Measurements from ENCODE around the gene NPIPA1. TPM values are rescaled to one million over a fixed set of nuclear protein-coding genes. Genes with fewer than 3 reads are reported as not detected.
A peak's percentile ranks its signal among the peaks of the same experiment; 100 is the strongest.
"Not testable (repeated sequence)": the region's sequence is repeated elsewhere in the genome, so short reads cannot be mapped to it uniquely, and the experiment has no call there.

NPIPA1 gene
- total RNA-seq, 2 experiments from 2014 or later, result 104 to 112 TPM

- POLR2A ChIA-PET; H3K4me3 Mint-ChIP-seq; H3K27me3 Mint-ChIP-seq; H3K27ac Mint-ChIP-seq; H3K9me3 Mint-ChIP-seq; DNase-seq; H3K4me1 Mint-ChIP-seq; CTCF ChIA-PET; H3K36me3 Mint-ChIP-seq (ENCODE audit: low read depth): not testable (repeated sequence)
These were observed 15.0 kb upstream of the NPIPA1 start for GRCh38 chr16:14922285-14922684.

GRCh38 chr16:14922968-14923367, 14.3 kb upstream of the NPIPA1 start:
- CTCF ChIA-PET, H3K4me3 Mint-ChIP-seq: not testable (repeated sequence)

GRCh38 chr16:14923394-14924088, 13.7 kb upstream of the NPIPA1 start:
- H3K27ac Mint-ChIP-seq; H3K4me1 Mint-ChIP-seq; CTCF ChIA-PET; H3K9me3 Mint-ChIP-seq; H3K27me3 Mint-ChIP-seq; H3K36me3 Mint-ChIP-seq (ENCODE audit: low read depth); DNase-seq; H3K4me3 Mint-ChIP-seq; POLR2A ChIA-PET: not testable (repeated sequence)

More at GRCh38 chr16:14922968-14923367, 14.3 kb upstream of the NPIPA1 start:
- H3K27ac Mint-ChIP-seq; POLR2A ChIA-PET; H3K4me1 Mint-ChIP-seq; H3K27me3 Mint-ChIP-seq; DNase-seq; H3K36me3 Mint-ChIP-seq (ENCODE audit: low read depth); H3K9me3 Mint-ChIP-seq: not testable (repeated sequence)

DNA sequence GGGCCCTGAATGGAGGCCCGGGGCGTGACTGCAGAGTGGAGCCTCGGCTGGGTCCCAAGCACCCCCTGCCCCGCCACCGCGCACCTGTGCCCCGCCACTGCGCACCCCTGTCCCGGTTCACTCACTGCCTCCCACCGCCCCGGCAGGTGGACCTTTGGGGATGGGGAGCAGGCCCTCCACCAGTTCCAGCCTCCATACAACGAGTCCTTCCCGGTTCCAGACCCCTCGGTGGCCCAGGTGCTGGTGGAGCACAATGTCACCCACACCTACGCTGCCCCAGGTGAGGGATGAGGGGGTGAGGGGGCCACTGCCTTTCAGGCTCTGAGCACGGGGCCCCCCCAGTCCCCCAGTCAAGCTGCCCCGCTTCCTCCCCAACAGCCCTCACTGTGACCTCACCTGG, 12.9 kb upstream of the NPIPA1 start:
- H3K36me3 Mint-ChIP-seq (ENCODE audit: low read depth); H3K27me3 Mint-ChIP-seq; DNase-seq; H3K27ac Mint-ChIP-seq; H3K4me3 Mint-ChIP-seq; POLR2A ChIA-PET; CTCF ChIA-PET; H3K9me3 Mint-ChIP-seq; H3K4me1 Mint-ChIP-seq: not testable (repeated sequence)

GRCh38 chr16:14924982-14925381, 12.3 kb upstream of the NPIPA1 start:
- not testable (repeated sequence) for H3K4me3 Mint-ChIP-seq

GRCh38 chr16:14928064-14928714, 9.1 kb upstream of the NPIPA1 start:
- H3K36me3 Mint-ChIP-seq (ENCODE audit: low read depth); H3K9me3 Mint-ChIP-seq; POLR2A ChIA-PET; H3K27me3 Mint-ChIP-seq; CTCF ChIA-PET; H3K4me3 Mint-ChIP-seq; H3K4me1 Mint-ChIP-seq: not testable (repeated sequence)
- H3K27ac Mint-ChIP-seq, result peak overlapping the region; percentile 72
- peak; percentile 6 for DNase-seq

More at GRCh38 chr16:14924982-14925381, 12.3 kb upstream of the NPIPA1 start:
- CTCF ChIA-PET; H3K27ac Mint-ChIP-seq; H3K36me3 Mint-ChIP-seq (ENCODE audit: low read depth); H3K9me3 Mint-ChIP-seq; H3K4me1 Mint-ChIP-seq; H3K27me3 Mint-ChIP-seq; POLR2A ChIA-PET; DNase-seq: not testable (repeated sequence)

GRCh38 chr16:14929176-14929575, 8.1 kb upstream of the NPIPA1 start:
- H3K27me3 Mint-ChIP-seq; DNase-seq; H3K4me3 Mint-ChIP-seq; CTCF ChIA-PET; H3K27ac Mint-ChIP-seq; H3K4me1 Mint-ChIP-seq; POLR2A ChIA-PET; H3K36me3 Mint-ChIP-seq (ENCODE audit: low read depth); H3K9me3 Mint-ChIP-seq: not testable (repeated sequence)

GRCh38 chr16:14930246-14930645, 7.0 kb upstream of the NPIPA1 start:
- CTCF ChIA-PET; H3K27ac Mint-ChIP-seq; H3K36me3 Mint-ChIP-seq (ENCODE audit: low read depth); H3K27me3 Mint-ChIP-seq; DNase-seq; POLR2A ChIA-PET; H3K4me1 Mint-ChIP-seq; H3K4me3 Mint-ChIP-seq; H3K9me3 Mint-ChIP-seq: not testable (repeated sequence)

DNA sequence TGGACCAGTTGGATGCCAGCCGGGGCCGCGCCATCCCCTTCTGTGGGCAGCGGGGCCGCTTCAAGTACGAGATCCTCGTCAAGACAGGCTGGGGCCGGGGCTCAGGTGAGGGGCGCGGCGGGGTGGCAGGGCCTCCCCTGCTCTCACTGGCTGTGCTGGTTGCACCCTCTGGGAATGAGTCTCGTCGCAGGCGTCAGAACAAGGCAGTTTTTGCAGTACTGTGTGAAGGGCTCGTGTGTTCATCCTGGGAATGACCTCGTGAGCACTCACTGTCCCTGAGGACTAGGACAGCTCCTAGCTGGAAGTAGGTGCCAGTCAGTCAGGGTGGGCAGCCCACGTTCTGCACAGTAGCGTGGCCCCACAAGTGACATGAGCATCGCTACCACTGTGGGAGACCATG, 6.3 kb upstream of the NPIPA1 start:
- CTCF ChIA-PET; DNase-seq; H3K9me3 Mint-ChIP-seq; H3K4me1 Mint-ChIP-seq; H3K4me3 Mint-ChIP-seq; H3K36me3 Mint-ChIP-seq (ENCODE audit: low read depth); POLR2A ChIA-PET; H3K27me3 Mint-ChIP-seq; H3K27ac Mint-ChIP-seq: not testable (repeated sequence)

DNA sequence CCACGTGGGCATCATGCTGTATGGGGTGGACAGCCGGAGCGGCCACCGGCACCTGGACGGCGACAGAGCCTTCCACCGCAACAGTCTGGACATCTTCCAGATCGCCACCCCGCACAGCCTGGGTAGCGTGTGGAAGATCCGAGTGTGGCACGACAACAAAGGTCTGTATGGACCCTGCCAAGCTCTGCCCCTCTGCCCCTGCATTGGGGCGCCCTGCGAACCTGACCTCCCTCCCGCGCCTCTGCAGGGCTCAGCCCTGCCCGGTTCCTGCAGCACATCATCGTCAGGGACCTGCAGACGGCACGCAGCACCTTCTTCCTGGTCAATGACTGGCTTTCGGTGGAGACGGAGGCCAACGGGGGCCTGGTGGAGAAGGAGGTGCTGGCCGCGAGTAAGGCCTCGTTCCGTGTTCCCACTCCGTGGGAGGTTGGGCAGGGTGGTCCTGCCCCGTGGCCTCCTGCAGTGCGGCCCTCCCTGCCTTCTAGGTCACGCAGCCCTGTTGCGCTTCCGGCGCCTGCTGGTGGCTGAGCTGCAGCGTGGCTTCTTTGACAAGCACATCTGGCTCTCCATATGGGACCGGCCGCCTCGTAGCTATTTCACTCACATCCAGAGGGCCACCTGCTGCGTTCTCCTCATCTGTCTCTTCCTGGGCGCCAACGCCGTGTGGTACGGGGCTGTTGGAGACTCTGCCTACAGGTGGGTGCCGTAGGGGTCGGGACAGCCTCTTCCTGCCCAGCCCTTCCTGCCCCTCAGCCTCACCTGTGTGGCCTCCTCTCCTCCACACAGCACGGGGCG, 4.5 kb upstream of the NPIPA1 start:
- H3K27ac Mint-ChIP-seq; H3K9me3 Mint-ChIP-seq; H3K4me3 Mint-ChIP-seq; H3K36me3 Mint-ChIP-seq (ENCODE audit: low read depth); H3K4me1 Mint-ChIP-seq; H3K27me3 Mint-ChIP-seq; POLR2A ChIA-PET; CTCF ChIA-PET: not testable (repeated sequence)
- peak; percentile 2 for DNase-seq

- H3K27ac Mint-ChIP-seq; H3K4me1 Mint-ChIP-seq; H3K9me3 Mint-ChIP-seq; H3K4me3 Mint-ChIP-seq; H3K27me3 Mint-ChIP-seq; CTCF ChIA-PET; POLR2A ChIA-PET; DNase-seq; H3K36me3 Mint-ChIP-seq (ENCODE audit: low read depth): not testable (repeated sequence)
These were observed 751 bp downstream of the NPIPA1 start for GRCh38 chr16:14937994-14938393.

DNA sequence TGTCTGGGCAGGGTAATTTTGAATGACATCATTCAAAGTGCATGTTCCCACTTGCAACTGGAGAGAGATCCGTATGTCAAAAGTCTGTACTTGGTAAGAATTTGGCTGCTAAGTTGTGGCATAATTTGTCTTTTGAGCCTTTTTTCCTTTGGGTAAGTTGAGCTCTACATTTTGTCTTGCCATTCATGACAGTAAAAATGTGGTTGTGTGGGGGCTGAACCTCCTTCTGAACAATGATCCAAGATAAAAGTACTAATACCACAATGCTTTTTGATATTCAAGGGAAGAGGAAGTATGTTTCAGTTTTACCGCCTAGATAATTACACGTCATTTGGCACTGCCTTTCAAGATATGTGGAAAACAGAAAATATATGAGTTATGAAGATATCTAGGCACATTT, 5.4 kb downstream of the NPIPA1 start:
- H3K27ac Mint-ChIP-seq; H3K4me3 Mint-ChIP-seq; DNase-seq; H3K9me3 Mint-ChIP-seq; CTCF ChIA-PET; H3K27me3 Mint-ChIP-seq; H3K36me3 Mint-ChIP-seq (ENCODE audit: low read depth); H3K4me1 Mint-ChIP-seq: not testable (repeated sequence)
- POLR2A ChIA-PET, result interaction anchor here (0.5 kb wide), 1 partner anchor 755 kb away, joined by 3 read pairs; no protein-coding TSS in a partner anchor

- Mint-ChIP-seq H3K9me3 (no peaks in the 10 kb centered on the region), H3K4me3 (no peak overlapping the region), H3K27ac (no peak overlapping the region), H3K4me1 (no peaks in the 10 kb centered on the region), H3K27me3 (peaks cover 1% of the 10 kb centered on the region), H3K36me3 (ENCODE audit: low read depth) (no peaks in the 10 kb centered on the region)
- ChIA-PET CTCF (no interaction called here), POLR2A (no interaction called here)
- no peak for DNase-seq
These were observed 18.4 kb downstream of the NPIPA1 start for GRCh38 chr16:14955546-14956231.
